ENCODE results near the gene RNF183.
"Not testable (repeated sequence)": the region's sequence is repeated elsewhere in the genome, so short reads cannot be mapped to it uniquely, and the experiment has no call there.

The RNF183 gene

DNA sequence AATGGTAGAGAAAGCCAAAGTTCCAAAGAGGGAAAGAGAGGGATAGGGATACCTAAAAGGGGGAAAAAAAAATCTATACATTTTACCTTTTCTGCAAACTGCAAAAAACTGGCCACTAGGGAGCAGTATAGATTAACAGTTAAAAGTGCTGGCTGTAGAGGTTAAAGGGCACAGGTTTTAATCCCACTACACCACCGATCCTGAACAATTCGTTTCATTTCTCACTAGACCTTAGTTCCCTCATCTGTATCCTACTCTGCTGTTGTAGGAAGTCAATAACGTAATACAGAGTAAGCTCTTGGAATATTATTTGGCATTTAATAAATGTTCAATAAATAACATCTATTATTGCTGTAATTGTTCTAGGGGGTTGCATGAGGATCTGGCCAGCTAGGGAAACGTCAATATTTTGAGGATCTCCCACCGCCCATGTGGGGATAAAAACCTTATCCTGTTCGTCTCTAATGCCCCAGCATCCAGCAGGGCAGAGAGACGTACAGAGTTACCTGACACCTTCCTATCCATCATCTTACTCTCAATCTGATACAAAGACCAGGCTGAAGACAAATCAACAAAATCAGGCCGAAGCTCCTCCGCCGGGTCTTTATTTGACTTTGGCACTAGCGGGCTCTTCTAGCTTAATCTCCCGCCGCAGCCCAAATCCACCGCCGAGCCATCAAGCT, 28.6 kb downstream of the RNF183 start:
- peak; percentile 84 for DNase-seq (ENCODE audit: low spot score)

DNA sequence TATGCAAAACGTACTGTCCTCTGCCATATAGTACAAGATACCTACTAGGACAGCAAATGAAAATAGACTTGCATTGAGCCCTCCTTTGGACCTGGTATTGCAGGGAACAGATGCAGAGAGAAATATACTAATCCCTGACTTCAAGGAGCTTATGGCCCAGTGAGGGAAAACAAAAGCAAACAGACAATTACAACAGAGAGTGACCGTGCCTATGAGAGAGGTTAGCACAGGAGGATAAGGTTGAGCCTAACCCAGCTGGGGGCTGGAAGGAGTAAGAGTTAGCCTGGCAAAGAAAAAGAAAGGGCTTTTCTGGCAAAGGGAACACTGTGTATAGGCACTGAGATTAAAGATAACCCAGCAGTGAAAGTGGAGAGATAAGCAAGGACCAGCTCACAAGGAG, 33.3 kb downstream of the RNF183 start:
- DNase-seq (ENCODE audit: low spot score) = no peak

DNA sequence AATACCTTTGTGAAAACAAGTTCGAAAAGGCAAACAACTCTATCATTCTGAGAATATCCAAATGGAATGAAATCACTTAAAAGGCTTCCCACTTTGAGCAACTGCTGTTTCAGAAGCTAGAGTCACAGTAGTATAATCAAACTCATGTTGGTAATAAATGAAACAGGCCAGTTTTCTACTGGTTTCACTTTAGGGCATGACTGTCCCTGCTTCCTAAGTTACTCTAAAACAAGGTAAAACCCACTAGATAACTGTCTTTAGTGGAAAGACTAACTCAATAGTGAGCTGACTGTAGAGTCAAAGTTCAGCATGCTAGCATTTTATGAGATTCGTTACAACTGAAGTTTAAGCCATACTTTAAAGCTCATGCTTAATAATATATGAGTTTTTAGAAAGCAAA, 33.8 kb downstream of the RNF183 start:
- no peak for DNase-seq (ENCODE audit: low spot score)

DNA sequence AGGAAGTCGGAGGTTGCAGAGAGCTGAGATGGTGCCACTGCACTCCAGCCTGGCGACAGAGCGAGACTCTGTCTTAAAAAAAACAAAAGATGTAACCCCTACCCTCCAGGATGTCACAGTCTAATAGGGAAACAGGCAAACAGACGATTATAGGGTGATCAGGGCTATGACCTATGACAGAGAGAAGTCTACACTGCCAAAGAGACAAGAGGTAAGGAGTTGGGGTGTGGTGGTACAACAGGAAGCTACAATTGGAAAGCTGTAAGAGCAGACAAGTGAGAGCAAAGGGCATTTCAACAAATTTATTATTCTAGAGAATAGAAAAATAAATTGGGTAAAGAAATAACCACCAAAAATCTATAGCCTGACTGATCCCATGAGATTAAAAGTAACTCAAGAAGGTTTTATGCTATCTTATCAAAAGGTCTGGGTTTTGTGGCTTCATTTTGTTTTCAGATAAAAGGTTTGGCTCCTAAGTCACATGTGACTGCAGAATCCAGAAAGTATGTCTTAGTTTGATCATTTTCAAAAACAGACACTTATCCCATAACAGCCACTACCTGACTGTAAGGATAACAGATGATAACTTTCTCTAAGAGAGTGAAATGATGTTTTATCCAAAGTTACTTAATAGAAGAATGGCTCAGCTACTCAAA, 35.1 kb downstream of the RNF183 start:
- DNase-seq (ENCODE audit: low spot score) = no peak

GRCh38 chr9:113266174-113266573, 37.0 kb downstream of the RNF183 start:
- peak; percentile 34 for DNase-seq (ENCODE audit: low spot score)

DNA sequence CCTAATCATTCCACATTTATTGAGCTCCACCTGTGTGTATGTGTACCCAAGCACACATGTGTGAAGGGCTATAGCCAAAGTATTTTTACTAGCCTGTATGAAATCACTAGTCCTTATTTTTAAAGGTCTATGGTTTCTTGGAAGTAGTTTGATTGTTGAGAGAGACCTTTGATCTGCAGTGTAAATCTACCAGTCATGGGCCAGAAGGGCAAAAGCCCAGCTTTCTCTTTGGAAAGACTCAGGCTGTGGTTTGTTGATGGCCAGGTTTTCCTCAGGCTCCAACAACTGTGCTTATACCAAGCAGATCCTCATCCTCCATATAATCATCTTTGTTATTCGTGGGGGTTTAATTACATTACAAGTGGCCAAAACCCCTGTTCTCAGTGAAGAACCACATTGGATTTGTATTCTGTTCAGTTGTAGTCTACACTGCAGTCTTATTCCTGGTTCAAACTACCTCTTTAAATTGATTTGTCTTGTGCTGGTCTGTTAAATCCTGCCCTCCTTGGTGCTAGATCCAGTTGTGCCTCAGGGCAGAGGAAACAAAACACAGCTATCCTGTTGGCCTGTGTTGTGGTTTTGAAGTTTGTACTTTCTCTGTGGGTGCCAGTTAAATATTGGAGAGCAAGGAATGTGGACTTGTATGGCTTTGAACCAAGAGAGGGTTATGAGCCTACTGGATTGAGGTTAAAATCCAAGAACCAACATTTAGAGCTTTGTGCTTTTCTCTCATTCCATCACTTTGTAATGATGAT, 41.1 kb downstream of the RNF183 start:
- no peak for DNase-seq (ENCODE audit: low spot score)

- no peak for DNase-seq (ENCODE audit: low spot score)
Measured at GRCh38 chr9:113258282-113258681, 44.9 kb downstream of the RNF183 start.

DNA sequence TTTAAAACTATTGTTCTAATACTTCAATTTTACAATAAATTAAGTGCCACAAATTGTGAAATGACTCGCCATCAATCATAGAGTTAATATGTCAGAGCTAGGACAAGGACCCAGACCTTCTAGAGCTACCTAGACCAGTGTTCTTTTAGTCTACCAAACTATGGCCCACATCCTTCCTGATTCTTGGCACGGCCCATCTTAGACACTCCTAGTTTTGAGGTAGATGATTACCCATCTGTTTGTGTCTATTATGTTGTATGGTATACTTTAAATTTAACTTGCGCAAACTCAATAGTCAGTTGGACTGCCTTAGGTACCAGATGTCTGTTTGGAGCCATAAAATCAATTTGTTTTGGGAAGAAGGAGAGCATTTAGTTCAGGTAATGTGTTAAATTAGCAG, 45.3 kb downstream of the RNF183 start:
- no peak for DNase-seq (ENCODE audit: low spot score)

- no peak for DNase-seq (ENCODE audit: low spot score)
Measured at GRCh38 chr9:113255438-113255837, 47.7 kb downstream of the RNF183 start.

DNA sequence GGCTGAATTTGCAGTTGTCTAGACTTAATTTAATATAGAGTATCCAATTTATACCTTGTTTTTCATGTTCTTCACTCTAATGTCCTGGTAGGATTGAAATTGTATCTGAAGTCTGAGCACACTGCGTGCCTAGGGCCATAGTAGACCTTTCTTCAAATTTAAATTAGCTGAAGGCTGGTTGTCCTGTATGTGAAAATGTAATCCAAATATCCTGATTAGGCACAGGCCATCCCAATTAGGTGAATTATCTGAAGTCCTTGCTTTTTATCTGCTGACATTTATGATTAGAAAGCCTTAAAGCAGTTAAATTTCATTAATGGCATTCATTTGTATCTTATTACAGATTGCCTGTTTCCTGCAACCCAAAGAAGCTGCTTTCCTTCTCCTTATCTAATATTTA, 48.2 kb downstream of the RNF183 start:
- DNase-seq (ENCODE audit: low spot score) = no peak

- DNase-seq (ENCODE audit: low spot score) = no peak
Measured at GRCh38 chr9:113250807-113251206, 52.4 kb downstream of the RNF183 start.

GRCh38 chr9:113249661-113250060, 53.5 kb downstream of the RNF183 start:
- not testable (repeated sequence) for DNase-seq (ENCODE audit: low spot score)

- no peak for DNase-seq (ENCODE audit: low spot score)
Measured at GRCh38 chr9:113247640-113248039, 55.5 kb downstream of the RNF183 start.
